ENCODE data around the gene RNH1. TPM values are rescaled to one million over a fixed set of nuclear protein-coding genes. Genes with fewer than 3 reads are reported as not detected.
A peak's percentile ranks its signal among the peaks of the same experiment; 100 is the strongest.

Gene RNH1
- total and polyA plus RNA-seq, 10 of the 15 experiments (the other 5 are each of a cell fraction or from before 2014, with no cell fraction given): 2.3 to 162 (median 72.1) TPM

DNA sequence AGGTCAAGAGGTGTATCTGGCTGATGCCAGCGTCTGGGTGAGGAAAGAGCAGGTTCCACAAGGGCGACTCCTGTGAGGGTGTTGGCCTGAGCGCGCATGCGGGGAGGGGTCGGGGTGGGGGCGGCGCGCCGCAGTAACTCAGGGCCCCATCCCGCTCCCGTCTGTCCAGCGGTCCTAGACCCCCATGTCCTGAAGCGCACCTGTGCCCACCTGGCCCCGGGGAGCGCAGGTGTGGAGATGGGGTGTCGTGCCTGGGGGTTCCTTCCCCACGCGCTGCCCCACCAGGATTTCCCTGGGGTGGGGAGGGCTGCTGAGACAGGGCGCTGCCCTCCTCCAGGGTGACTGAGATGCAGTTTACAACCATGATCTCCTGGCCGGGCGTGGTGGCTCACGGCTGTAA, 20.9 kb downstream of the RNH1 start (continued):
- no peak for TF ChIP-seq YBX1 (IDR thresholded peaks at IDR 0.05)
- TF ChIP-seq STAT1 (conservative IDR thresholded peaks at IDR 0.05): no peak
- no peak for TF ChIP-seq MEF2B (IDR thresholded peaks at IDR 0.05; ENCODE audit: partially characterized antibody, poor library complexity, severe bottlenecking)
- no peak for TF ChIP-seq SUPT20H (IDR thresholded peaks at IDR 0.05; ENCODE audit: borderline replicate concordance, control insufficient read depth, low read depth, low read length)
- no peak for TF ChIP-seq DPF2 (IDR thresholded peaks at IDR 0.05)

DNA sequence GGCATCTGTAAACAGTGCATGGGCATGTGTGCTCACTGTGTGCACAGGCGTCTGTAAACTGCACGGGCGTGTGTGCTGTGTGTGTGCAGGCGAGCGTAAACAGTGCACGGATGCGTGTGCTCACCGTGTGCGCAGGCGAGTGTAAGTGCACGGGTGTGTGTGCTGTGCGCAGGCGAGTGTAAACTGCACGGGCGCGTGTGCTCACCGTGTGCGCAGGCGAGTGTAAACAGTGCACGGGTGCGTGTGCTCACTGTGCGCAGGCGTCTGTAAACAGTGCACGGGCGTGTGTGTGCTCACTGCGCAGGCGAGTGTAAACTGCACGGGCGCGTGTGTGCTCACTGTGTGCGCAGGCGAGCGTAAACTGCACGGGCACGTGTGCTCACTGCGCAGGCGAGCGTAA, 22.4 kb downstream of the RNH1 start:
- FAIRE-seq (no peak), DNase-seq (ENCODE audit: low read depth, low spot score) (no peak), ATAC-seq (no peak)
- no peaks in the 10 kb centered on the region for H3K4me1 ChIP-seq (ENCODE audit: control insufficient read depth, insufficient read depth, low read length)
- TF ChIP-seq, protein P1, sequence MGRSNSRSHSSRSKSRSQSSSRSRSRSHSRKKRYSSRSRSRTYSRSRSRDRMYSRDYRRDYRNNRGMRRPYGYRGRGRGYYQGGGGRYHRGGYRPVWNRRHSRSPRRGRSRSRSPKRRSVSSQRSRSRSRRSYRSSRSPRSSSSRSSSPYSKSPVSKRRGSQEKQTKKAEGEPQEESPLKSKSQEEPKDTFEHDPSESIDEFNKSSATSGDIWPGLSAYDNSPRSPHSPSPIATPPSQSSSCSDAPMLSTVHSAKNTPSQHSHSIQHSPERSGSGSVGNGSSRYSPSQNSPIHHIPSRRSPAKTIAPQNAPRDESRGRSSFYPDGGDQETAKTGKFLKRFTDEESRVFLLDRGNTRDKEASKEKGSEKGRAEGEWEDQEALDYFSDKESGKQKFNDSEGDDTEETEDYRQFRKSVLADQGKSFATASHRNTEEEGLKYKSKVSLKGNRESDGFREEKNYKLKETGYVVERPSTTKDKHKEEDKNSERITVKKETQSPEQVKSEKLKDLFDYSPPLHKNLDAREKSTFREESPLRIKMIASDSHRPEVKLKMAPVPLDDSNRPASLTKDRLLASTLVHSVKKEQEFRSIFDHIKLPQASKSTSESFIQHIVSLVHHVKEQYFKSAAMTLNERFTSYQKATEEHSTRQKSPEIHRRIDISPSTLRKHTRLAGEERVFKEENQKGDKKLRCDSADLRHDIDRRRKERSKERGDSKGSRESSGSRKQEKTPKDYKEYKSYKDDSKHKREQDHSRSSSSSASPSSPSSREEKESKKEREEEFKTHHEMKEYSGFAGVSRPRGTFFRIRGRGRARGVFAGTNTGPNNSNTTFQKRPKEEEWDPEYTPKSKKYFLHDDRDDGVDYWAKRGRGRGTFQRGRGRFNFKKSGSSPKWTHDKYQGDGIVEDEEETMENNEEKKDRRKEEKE (IDR thresholded peaks at IDR 0.05): no peak
- TF ChIP-seq TCF3 (IDR thresholded peaks at IDR 0.05; ENCODE audit: borderline replicate concordance, insufficient read depth, low read depth, low read length): peak; percentile 10; the same call in 1 of the 2 replicates
- TF ChIP-seq, protein P2, sequence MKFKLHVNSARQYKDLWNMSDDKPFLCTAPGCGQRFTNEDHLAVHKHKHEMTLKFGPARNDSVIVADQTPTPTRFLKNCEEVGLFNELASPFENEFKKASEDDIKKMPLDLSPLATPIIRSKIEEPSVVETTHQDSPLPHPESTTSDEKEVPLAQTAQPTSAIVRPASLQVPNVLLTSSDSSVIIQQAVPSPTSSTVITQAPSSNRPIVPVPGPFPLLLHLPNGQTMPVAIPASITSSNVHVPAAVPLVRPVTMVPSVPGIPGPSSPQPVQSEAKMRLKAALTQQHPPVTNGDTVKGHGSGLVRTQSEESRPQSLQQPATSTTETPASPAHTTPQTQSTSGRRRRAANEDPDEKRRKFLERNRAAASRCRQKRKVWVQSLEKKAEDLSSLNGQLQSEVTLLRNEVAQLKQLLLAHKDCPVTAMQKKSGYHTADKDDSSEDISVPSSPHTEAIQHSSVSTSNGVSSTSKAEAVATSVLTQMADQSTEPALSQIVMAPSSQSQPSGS (IDR thresholded peaks at IDR 0.05; ENCODE audit: low read length): no peak
- TF ChIP-seq BCL3 (IDR thresholded peaks at IDR 0.05; ENCODE audit: borderline replicate concordance, insufficient read depth, low read depth, low read length, poor library complexity, severe bottlenecking): peak; percentile 70
- no peak overlapping the region for H3K4me2 ChIP-seq (ENCODE audit: control insufficient read depth, insufficient read depth)
- H3K27me3 ChIP-seq (replicated peaks in 1 of 2; ENCODE audit: control insufficient read depth in 2 of 2, insufficient read depth in 2 of 2, low read length in 1 of 2): no peaks in the 10 kb centered on the region
- no peak overlapping the region for H3K4me3 ChIP-seq
- RAD21 ChIA-PET (ENCODE audit: unreplicated experiment): no interaction called here
- H3K36me3 ChIP-seq (ENCODE audit: control insufficient read depth in 2 of 2, insufficient read depth in 2 of 2, low read length in 1 of 2): no peaks in the 10 kb centered on the region
- POLR2A ChIA-PET: no interaction called here
- intact Hi-C loops (cut with micrococcal nuclease; ENCODE audit: unreplicated experiment) (no loop called here), in situ Hi-C loops (cut with MboI) (no loop called here)
- no peaks in the 10 kb centered on the region for H4K20me1 ChIP-seq (ENCODE audit: control insufficient read depth, insufficient read depth)
- BruUV-seq (replicated peaks): no TSS peak
- H3K79me2 ChIP-seq (ENCODE audit: control insufficient read depth, insufficient read depth, low read length): no peaks in the 10 kb centered on the region
- SMC1A ChIA-PET (ENCODE audit: uncharacterized antibody, unreplicated experiment): no interaction called here
- 98% methylated on average over 38 of the region's 38 CpGs for WGBS (ENCODE audit: insufficient coverage, insufficient replicate concordance, low lambda C conversion rate, missing lambda C conversion rate)
- CTCF ChIA-PET: no interaction called here
- no peaks in the 10 kb centered on the region; the same call in 2 of the 3 replicates for H3K9me3 ChIP-seq (replicated peaks; ENCODE audit: control insufficient read depth, insufficient read depth, low read length)
- no peak overlapping the region for H2AFZ ChIP-seq (ENCODE audit: control insufficient read depth, low read depth, low read length)
- no peak overlapping the region for H3K9ac ChIP-seq (ENCODE audit: control insufficient read depth, insufficient read depth, low read length)
- no peak overlapping the region for H3K27ac ChIP-seq (ENCODE audit: control insufficient read depth, insufficient read depth)
